HG03108 (cell line): ENCODE measurements around the gene CDKN2B-AS1.

Experiments used
- ATAC-seq: cut with Tn5 transposase; IDR thresholded peaks from one replicate; pipeline ENCODE4 v1.9.1; 2021; ENCODE audit warnings: moderate library complexity; ENCODE audit not compliant: unreplicated experiment

Gene CDKN2B-AS1

GRCh38 chr9:21982391-21982790, 12.2 kb upstream of the CDKN2B-AS1 start:
- no peak for ATAC-seq

GRCh38 chr9:21982861-21983560, 11.6 kb upstream of the CDKN2B-AS1 start:
- no peak for ATAC-seq

GRCh38 chr9:21983561-21983935, 11.0 kb upstream of the CDKN2B-AS1 start:
- ATAC-seq, result no peak

GRCh38 chr9:21984101-21984500, 10.5 kb upstream of the CDKN2B-AS1 start:
- no peak for ATAC-seq

- no peak for ATAC-seq
Observed at GRCh38 chr9:21985964-21986667, 8.5 kb upstream of the CDKN2B-AS1 start.

- ATAC-seq, result no peak
Observed at GRCh38 chr9:21988056-21988990, 6.3 kb upstream of the CDKN2B-AS1 start.

- ATAC-seq, result no peak
Observed at GRCh38 chr9:21989440-21990189, 5.0 kb upstream of the CDKN2B-AS1 start.

- ATAC-seq, result no peak
Observed at GRCh38 chr9:21991072-21991959, 3.3 kb upstream of the CDKN2B-AS1 start.

- no peak for ATAC-seq
Observed at GRCh38 chr9:21993007-21993406, 1.6 kb upstream of the CDKN2B-AS1 start.

GRCh38 chr9:21993893-21994555, 567 bp upstream of the CDKN2B-AS1 start, which contains the start of gene CDKN2A:
TSS of gene CDKN2A (minus strand) at chr9:21994392.
- peak; percentile 41 for ATAC-seq

- peak; percentile 74 for ATAC-seq
Observed at GRCh38 chr9:21995006-21995665, 545 bp downstream of the CDKN2B-AS1 start.

- peak; percentile 22 for ATAC-seq
Observed at GRCh38 chr9:21995666-21996398, 1.2 kb downstream of the CDKN2B-AS1 start.

- no peak for ATAC-seq
Observed at GRCh38 chr9:21996438-21996837, 1.8 kb downstream of the CDKN2B-AS1 start.

GRCh38 chr9:21996858-21997257, 2.3 kb downstream of the CDKN2B-AS1 start:
- ATAC-seq, result no peak

GRCh38 chr9:21997480-21997879, 2.9 kb downstream of the CDKN2B-AS1 start:
- ATAC-seq, result no peak

GRCh38 chr9:21998026-21998425, 3.4 kb downstream of the CDKN2B-AS1 start:
- ATAC-seq, result no peak

GRCh38 chr9:22002038-22002437, 7.4 kb downstream of the CDKN2B-AS1 start:
- no peak for ATAC-seq
